Eye (tissue), 1 donor: ENCODE data around the gene CALM3.
"Not testable (repeated sequence)": the region's sequence is repeated elsewhere in the genome, so short reads cannot be mapped to it uniquely, and the experiment has no call there.

ENCODE experiments used
- DNase-seq: peaks from one replicate; pipeline ENCODE4 v3.0.0-alpha.2; 2015

The CALM3 gene

GRCh38 chr19:46616631-46617322, 15.6 kb downstream of the CALM3 start:
- peak; percentile 66 for DNase-seq

GRCh38 chr19:46617601-46618000, 16.5 kb downstream of the CALM3 start:
- DNase-seq = no peak

DNA sequence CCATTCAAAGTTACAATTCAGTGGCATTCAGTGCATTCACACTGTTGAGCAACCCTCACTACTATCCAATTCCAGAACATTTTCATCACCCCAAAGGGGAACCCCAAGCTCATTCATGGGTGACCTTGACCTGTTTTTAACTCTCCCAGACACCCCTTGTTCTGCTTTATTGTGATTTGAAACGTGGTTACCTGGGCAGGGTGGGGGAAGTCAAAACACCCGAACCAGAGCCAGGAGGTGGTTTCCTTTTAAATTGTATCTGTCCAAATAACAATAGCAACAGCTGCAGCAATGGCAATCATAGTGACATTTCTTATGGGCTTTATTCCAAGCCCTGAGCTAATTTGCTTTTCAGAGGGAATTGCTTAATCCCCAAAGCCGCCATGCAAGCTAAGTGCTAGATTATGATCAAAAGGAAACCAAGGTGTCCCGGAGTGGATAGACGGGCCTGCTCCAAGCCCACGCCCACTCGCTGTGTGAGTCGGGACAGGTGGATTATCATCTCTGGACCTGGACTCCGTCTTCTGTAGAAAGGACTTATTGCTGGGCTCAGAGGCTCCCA, 17.6 kb downstream of the CALM3 start:
- DNase-seq = peak; percentile 30

GRCh38 chr19:46620267-46620666, 19.1 kb downstream of the CALM3 start:
- DNase-seq = no peak

DNA sequence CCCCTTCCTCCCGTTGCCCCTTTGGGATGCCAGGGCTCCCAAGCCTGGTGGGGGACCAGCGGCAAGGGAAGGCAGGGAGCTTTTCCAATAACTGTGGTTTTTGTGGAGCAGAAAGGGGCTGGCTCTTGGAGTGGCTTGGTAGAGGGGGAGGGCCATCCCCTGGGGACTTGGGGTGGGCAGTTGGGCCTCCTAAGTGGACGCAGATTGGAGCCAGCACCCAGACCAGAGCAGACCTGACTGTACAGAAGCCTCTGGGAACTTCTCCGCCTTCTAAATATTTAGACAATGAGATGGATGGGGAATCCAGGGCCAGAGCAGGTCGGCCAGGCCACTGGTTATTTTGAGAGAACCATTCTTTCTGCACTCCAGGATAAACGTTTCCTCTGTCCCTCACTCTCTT, 19.6 kb downstream of the CALM3 start:
- peak; percentile 19 for DNase-seq

- no peak for DNase-seq
Measured at GRCh38 chr19:46621191-46622117, 20.3 kb downstream of the CALM3 start.

DNA sequence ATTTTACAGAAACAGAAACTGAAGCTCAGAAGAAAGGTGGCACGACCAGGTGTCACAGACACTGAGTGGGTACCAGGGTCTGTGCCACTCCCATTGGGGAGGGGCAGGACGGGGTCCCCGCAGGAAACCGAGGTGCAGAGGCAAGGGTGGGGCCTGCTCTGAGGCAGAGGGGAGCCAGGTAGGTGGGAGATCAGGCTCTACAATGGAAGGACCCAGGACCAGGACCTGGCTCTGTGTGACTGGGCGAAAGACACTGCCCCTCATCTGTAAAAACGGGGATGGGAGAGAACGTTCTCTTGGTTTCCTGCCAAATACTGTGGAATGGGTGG, 21.0 kb downstream of the CALM3 start:
- DNase-seq = no peak

DNA sequence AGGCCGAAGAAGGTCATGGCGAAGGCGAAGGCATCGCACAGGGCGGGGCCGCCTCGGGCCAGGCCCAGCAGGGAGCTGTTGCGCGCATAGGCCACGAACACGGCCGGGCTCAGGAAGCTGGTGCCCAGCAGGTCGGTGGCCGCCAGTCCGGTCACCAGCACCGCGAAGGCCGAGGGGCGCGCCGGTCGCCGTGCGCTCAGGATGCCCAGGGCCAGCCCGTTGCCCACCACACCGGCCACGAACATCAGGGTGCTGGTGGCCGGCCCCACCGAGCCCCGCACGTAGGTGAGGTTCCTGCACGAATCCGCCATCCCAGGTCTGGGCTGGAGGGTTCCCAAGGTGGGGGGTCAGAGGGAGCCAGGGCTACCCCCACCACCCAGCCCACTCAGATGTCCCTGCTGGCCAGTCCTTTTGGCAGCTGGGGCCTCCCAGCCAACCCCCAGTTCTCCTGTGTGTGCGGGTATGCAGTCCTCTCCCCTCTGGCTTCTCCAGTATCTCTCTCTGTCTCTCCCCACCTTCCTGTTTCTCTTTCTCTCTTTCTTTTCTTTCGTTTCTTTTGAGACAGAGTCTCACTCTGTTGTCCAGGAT, 22.9 kb downstream of the CALM3 start:
- no peak for DNase-seq

DNA sequence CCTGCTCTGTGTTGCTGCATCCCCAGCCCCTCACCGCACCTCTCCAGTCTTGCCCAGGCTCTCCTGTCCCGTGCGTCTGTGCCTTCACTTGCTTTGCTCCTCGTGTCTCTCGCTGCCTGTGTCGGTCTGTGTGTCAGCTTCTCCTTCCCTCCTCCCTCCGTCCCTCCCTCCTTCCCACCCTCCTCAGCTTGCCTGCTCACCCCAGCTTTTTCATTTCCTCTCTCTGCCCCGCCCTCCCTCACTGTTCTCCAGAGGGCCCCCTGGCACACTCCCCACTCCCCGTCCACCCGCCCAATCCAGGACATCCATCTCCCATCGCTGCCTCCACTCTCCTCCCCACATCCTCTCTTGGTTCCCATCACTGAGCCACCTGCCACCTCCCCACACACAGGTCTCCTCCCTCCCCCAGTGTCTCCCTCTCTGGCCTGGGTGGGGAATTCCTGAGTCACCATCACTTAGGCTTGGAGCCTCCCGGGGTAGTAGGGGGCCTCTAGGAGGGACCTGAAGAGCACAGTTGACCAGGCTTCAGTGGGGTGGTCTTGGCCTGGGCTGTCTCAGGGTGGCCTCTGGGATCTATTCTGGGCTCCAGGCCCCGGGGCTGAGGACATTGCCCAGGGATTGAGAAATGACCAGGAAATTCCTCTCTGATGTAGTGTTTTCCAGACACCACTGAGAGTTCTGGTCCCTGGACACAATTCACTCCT, 24.0 kb downstream of the CALM3 start, which contains the start of gene PTGIR:
PTGIR (minus strand) TSS at position 132 of the 704 bp plus-strand sequence. CDS start 864 bp downstream, outside the sequence.
- peak; percentile 35 for DNase-seq

GRCh38 chr19:46625731-46626130, 24.6 kb downstream of the CALM3 start:
- DNase-seq = no peak

DNA sequence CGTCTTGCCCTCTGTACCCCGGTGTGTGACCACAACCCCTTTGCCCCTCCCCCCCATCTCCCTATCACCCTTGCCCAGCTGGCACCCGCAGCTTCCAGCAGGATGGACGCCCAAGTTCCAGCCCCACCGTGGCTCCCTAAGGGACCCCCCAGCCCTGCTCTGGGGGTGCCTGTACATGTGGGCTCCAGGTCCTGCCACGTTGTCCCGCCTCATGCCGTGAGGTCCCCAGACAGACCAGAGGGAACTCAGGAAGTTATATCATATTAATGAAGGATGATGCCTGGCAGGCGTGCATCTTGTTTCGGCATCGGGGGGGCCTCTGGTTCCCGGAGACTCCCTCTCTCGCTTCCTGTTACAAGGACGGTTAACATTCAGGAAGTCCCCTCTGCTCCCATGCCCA, 25.3 kb downstream of the CALM3 start:
- DNase-seq = no peak

- not testable (repeated sequence) for DNase-seq
Measured at GRCh38 chr19:46628970-46629369, 27.8 kb downstream of the CALM3 start.

DNA sequence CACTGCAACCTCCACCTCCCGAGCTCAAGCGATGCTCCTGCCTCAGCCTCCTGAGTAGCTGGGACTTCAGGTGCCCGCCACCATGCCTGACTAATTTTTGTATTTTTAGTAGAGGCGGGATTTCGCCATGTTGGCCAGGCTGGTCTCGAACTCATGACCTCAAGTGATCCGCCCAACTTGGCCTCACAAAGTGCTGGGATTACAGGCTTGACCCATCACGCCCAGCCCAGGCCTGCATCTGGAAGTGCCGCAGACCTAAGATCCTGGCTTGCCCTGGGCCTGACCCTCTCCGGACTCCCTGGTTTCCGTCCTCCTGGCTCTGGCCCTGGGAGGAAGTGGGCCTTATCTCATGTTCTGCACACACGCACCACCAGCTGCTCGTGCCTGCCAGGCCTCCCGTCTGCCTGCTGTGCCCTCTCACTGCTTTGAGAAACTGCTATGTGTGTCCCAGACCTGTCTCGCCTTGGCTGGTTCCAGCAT, 28.5 kb downstream of the CALM3 start:
- DNase-seq = no peak

DNA sequence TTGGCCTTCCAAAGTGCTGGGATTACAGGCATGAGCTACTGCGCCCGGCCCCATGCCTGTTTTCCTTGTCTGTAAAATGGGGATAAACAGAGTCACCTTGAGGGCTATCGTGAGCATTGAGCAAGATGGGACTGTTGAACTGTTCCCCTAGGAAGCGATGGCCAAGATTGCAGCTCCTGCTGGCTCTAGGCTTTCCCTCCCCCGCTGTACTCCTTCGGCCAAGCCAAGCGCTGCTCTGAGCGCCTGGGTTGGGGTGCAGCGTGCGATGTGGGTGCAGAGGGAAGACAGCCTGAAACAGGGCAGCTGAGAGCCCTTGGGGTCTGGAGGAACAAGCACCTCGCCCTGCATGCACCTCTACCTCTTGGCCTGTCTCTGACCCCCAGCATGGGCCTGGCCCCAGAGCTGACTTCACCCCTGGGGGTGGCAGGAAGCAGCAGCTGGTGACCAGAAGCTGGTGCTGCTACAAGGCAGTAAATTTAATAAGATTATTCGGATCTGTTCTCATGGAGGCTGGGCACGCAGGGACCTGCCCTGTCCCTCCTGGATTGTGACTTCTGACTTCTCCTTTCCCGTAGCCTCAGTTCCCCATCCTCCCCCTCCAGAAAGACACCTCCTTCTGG, 29.6 kb downstream of the CALM3 start:
- DNase-seq = no peak

DNA sequence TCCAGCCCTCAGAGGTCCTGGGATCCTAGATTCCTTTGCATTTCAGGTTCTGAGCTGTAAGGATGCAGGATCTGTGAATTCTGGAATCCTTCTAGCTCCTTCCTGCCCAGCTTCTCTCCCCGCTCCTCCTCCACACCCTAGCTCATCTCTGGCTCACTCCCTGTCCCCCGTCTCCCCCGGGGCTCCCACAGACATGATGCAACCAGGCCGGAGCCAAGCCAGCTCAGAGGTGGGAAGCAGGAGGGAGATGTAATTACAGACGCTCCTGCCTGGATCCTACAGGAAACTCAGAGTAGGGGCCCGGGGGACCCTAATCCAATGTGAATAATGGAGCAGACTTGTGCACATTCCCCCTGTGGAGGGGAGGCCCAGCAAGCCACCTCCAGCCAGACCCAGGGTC, 30.4 kb downstream of the CALM3 start:
- DNase-seq = no peak

- DNase-seq = no peak
Measured at GRCh38 chr19:46633130-46633529, 32.0 kb downstream of the CALM3 start.

- DNase-seq = peak; percentile 85
Measured at GRCh38 chr19:46634045-46634655, 33.0 kb downstream of the CALM3 start.

DNA sequence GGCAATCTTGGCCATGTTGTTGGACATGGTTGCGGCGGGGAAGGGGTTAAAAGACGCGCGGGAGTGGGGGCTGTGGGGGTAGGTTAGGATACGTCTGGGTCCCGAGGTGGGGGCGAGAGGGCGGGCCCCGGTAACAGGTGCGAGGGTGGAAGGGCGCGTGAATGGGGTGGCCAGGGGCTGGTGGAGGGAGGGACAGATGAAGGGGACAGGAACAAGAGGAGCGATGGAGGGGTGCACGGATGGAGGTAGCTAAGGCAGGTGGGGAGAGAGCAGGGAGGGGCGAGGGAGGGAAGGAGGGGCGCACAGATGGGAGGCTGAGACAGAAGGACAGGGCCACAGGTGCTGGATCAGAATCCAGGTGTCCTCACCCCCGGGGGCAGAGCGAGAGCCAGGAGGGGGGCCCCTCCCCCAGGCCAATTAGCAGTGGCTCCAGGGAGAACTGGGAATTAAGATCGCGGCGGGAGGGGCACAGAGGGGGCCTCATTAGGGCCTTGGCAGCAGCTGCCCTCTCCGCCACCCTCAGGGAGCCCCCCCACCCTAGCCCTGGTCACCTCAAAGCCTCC, 33.6 kb downstream of the CALM3 start:
- peak; percentile 49 for DNase-seq

DNA sequence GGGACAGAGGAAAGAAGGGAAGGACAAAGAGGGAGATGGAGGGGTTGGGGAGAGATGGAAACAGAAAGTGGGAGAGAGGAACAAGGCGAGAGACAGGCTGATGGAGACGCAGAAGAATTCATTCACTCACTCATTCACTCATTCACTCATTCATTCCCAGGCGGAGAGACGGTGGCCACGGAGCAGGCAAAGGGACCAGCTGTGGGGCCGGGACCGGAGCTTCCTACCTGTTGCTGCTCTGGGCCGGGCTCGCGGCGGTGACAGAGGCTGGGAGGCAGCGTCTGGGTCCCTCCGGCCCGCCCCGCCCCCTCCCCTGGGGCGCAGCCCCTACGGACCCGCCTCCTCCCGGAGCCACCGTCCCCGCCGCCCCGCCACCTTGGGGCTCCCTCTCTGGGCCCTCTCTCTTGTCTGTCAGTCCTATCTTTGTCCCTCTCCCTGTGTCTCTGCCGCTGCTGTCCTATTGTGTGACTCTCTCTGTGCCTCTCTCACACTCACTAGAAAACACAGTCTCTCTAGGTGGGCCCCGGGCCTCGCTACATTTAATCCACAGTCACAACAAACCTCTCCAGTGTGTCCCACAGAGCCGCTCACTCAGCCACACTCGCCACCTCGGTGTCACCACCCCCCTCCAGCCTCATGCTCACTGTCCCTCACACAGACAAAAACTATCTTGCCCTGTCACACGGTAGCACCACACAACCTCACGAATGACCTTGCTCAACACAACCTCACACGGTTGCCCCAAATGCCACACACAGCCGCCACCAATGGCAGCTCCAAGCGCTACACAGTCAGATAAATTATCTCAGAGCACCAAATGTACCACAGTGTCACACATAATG, 35.0 kb downstream of the CALM3 start, which contains the start of gene GNG8:
GNG8 (minus strand) TSS at position 283 of the 842 bp plus-strand sequence. CDS start 1,520 bp downstream, outside the sequence.
- DNase-seq = no peak

- DNase-seq = no peak
Measured at GRCh38 chr19:46637224-46637623, 36.1 kb downstream of the CALM3 start.
